ENCODE measurements around the gene SPDYE16.
A peak's percentile ranks its signal among the peaks of the same experiment; 100 is the strongest.

The SPDYE16 gene

GRCh38 chr7:76507723-76508406 is 35.2 kb downstream of the SPDYE16 start:
- TF ChIP-seq RAD21 (IDR thresholded peaks at IDR 0.05; ENCODE audit: low read depth) (no peak), CEBPB (IDR thresholded peaks at IDR 0.05) (peak; percentile 39; the same call in 1 of the 2 replicates)

DNA sequence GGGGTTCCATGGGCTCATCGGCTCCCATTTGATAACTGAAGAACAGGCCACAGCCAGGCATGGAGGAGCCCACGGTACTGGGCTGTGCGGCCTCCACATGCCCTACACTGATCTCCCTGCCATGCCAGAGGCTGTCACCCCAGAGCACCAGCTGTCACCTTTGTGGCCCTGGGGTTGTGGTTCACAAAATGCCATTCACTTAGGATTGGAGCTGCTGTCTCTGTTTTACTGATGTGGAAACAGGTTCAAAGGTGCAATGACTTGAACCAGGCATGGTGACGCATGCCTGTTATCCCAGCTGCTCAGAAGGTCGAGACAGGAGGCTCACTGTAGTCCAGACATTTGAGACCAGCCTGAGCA is 37.0 kb downstream of the SPDYE16 start:
- no peak for TF ChIP-seq TAF1 (IDR thresholded peaks at IDR 0.05; ENCODE audit: low read depth)

DNA sequence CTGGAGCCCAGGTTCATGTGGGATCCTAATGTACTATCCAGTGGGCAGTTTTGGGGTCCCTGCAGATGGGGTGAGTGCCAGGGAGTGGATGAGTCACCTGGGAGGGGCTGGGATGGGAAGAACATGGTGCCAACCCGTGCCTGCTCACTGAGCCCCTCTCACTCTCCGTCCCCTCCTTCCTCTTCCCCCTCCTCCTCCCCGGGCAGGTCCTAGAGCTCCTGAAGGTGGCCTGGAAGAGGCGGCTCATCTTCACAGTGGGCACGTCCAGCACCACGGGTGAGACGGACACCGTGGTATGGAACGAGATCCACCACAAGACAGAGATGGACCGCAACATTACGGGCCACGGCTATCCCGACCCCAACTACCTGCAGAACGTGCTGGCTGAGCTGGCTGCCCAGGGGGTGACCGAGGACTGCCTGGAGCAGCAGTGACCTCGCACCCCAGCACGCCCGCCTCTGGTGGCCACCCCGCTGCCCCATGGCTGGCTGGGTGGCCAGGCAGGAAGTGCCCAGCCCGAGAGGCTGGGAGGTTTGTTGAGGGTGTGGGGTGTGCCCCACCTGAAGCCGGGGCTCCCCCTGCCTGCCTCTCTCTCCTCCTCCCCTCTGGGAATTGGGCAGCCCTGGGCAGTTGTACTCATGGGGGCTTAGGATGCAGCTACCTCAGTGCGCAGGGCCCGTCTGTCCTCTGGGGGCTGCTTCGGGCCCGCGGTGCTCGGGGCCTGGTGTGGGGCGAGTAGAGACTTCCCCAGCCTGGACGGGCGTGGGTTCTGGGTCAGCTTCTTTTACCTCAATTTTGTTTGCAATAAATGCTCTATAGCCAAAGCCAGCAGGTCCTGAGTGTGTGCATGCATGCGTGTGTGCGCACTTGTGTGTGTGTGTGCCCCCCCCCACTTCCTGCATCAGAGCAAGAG is 37.7 kb downstream of the SPDYE16 start:
- TF ChIP-seq FOXM1 (IDR thresholded peaks at IDR 0.05; ENCODE audit: borderline replicate concordance, low read depth), result no peak
- no peak for TF ChIP-seq NFIC (IDR thresholded peaks at IDR 0.05)
- no peak for TF ChIP-seq YY1 (IDR thresholded peaks at IDR 0.05; ENCODE audit: low read depth)
- no peak for TF ChIP-seq TEAD4 (IDR thresholded peaks at IDR 0.05)
- TF ChIP-seq ZBTB7A (IDR thresholded peaks at IDR 0.05; ENCODE audit: low read depth), result no peak
- TF ChIP-seq, protein P1, sequence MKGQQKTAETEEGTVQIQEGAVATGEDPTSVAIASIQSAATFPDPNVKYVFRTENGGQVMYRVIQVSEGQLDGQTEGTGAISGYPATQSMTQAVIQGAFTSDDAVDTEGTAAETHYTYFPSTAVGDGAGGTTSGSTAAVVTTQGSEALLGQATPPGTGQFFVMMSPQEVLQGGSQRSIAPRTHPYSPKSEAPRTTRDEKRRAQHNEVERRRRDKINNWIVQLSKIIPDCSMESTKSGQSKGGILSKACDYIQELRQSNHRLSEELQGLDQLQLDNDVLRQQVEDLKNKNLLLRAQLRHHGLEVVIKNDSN (IDR thresholded peaks at IDR 0.05), result no peak
- TF ChIP-seq, protein P2, sequence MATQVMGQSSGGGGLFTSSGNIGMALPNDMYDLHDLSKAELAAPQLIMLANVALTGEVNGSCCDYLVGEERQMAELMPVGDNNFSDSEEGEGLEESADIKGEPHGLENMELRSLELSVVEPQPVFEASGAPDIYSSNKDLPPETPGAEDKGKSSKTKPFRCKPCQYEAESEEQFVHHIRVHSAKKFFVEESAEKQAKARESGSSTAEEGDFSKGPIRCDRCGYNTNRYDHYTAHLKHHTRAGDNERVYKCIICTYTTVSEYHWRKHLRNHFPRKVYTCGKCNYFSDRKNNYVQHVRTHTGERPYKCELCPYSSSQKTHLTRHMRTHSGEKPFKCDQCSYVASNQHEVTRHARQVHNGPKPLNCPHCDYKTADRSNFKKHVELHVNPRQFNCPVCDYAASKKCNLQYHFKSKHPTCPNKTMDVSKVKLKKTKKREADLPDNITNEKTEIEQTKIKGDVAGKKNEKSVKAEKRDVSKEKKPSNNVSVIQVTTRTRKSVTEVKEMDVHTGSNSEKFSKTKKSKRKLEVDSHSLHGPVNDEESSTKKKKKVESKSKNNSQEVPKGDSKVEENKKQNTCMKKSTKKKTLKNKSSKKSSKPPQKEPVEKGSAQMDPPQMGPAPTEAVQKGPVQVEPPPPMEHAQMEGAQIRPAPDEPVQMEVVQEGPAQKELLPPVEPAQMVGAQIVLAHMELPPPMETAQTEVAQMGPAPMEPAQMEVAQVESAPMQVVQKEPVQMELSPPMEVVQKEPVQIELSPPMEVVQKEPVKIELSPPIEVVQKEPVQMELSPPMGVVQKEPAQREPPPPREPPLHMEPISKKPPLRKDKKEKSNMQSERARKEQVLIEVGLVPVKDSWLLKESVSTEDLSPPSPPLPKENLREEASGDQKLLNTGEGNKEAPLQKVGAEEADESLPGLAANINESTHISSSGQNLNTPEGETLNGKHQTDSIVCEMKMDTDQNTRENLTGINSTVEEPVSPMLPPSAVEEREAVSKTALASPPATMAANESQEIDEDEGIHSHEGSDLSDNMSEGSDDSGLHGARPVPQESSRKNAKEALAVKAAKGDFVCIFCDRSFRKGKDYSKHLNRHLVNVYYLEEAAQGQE (IDR thresholded peaks at IDR 0.05; ENCODE audit: low read depth), result no peak
- TF ChIP-seq TAF1 (IDR thresholded peaks at IDR 0.05; ENCODE audit: low read depth), result no peak
- TF ChIP-seq EGR1 (IDR thresholded peaks at IDR 0.05), result no peak
- TF ChIP-seq RAD21 (IDR thresholded peaks at IDR 0.05; ENCODE audit: low read depth), result no peak
- TF ChIP-seq, protein P3, sequence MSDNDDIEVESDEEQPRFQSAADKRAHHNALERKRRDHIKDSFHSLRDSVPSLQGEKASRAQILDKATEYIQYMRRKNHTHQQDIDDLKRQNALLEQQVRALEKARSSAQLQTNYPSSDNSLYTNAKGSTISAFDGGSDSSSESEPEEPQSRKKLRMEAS (IDR thresholded peaks at IDR 0.05), result no peak
- TF ChIP-seq CEBPB (IDR thresholded peaks at IDR 0.05), result no peak
- no peak for TF ChIP-seq CREB1 (IDR thresholded peaks at IDR 0.05; ENCODE audit: low read depth)
- no peak for TF ChIP-seq EP300 (IDR thresholded peaks at IDR 0.05; ENCODE audit: borderline replicate concordance)
- TF ChIP-seq TCF12 (IDR thresholded peaks at IDR 0.05; ENCODE audit: low read depth), result no peak

Data from Ishikawa (cell line).